Measurements from ENCODE around the gene CTAGE8.
"Not testable (repeated sequence)": the region's sequence is repeated elsewhere in the genome, so short reads cannot be mapped to it uniquely, and the experiment has no call there.

Gene CTAGE8

GRCh38 chr7:144259067-144259466, 10.0 kb downstream of the CTAGE8 start:
- in situ Hi-C loops (cut with MboI; ENCODE audit: low sequenced_read_pairs): not testable (repeated sequence)

GRCh38 chr7:144256112-144256511, 13.0 kb downstream of the CTAGE8 start:
- in situ Hi-C loops (cut with MboI; ENCODE audit: low sequenced_read_pairs): no loop called here

- in situ Hi-C loops (cut with MboI; ENCODE audit: low sequenced_read_pairs): no loop called here
Measured at GRCh38 chr7:144255471-144255897, 13.6 kb downstream of the CTAGE8 start.

DNA sequence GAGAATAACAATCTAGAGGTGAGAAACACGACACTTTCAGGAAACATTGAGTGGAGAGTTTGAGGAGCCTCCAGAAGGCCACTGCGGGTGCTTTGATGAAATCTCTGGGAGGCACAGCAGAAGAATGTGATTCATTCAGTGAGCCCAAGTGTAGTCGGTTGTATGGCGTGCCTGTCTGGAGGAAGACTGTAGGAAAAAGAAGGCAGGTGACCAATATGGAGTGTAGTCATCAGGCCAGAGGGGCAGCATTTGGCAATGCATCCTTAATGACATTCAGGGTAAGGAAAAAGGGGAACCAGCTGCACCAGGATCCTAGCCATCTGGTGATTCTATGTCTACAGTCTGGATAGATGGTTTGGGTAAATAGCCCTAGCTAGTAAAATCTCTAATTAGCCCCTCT, 16.8 kb downstream of the CTAGE8 start:
- in situ Hi-C loops (cut with MboI; ENCODE audit: low sequenced_read_pairs): not testable (repeated sequence)

- in situ Hi-C loops (cut with MboI; ENCODE audit: low sequenced_read_pairs): not testable (repeated sequence)
Measured at GRCh38 chr7:144247674-144248330, 21.3 kb downstream of the CTAGE8 start.

DNA sequence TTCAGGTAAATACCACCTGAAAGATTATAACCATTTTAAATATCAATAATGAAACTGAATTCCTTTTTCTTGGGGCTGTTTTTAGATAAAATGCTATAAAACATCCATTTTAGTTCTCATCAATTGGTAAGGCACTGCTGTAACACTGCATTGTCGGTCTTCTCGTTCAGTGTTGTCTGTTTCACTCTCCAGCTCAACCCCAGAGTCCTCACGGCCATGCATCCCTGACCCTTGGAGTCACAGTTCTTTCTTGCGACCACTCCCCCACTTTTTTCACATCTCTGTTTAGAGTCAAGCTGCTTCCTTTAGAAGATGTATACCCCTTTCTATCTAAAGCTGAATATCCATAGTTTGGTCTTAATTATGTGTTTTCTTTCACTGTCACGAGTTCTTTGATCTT, 22.1 kb downstream of the CTAGE8 start:
- in situ Hi-C loops (cut with MboI; ENCODE audit: low sequenced_read_pairs): not testable (repeated sequence)

DNA sequence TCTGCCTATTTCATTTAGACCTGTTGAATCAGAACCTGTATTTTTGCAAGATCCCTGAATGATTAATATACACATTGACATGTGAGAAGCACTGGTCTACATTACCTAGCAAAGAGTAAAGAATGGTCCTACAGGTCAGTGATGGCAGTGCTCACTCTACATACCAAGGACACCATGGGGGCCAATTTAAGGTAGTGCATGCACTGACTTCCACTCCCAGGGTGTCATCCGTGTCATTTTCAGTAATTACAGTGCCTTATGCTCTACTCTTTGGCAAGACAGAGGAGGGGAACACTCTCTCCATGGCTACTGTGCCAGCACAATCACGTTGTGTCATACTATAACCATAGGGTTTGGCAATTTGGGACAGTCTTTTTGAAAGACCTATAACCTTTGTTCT, 23.7 kb downstream of the CTAGE8 start:
- in situ Hi-C loops (cut with MboI; ENCODE audit: low sequenced_read_pairs): not testable (repeated sequence)

DNA sequence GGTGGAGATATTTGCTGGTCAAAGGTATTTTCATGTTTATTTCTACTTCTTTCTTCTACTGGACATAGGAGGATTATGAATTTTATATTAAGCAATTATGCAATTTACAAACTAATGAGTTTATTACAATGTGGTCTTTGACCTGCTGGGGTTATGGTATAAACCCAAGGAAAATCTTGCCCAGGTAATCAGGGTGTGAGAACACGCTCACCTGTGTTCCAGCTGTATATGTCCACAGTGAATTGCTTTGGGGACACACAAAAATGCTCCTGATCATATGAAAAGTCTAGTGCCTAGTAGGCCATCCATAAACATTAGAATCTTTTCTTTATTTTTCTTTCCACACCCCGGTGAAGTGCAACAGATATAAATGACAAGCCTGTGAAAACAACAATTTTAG, 29.7 kb downstream of the CTAGE8 start, which contains the start of gene OR2A42:
Gene OR2A42, minus strand, starts transcription at position 241 of the 400 bp plus-strand sequence. CDS start 6,762 bp downstream, outside the sequence.
- in situ Hi-C loops (cut with MboI; ENCODE audit: low sequenced_read_pairs): not testable (repeated sequence)

- in situ Hi-C loops (cut with MboI; ENCODE audit: low sequenced_read_pairs): not testable (repeated sequence)
Measured at GRCh38 chr7:144238530-144239082, 30.5 kb downstream of the CTAGE8 start.

GRCh38 chr7:144233039-144233438, 36.0 kb downstream of the CTAGE8 start:
- in situ Hi-C loops (cut with MboI; ENCODE audit: low sequenced_read_pairs): not testable (repeated sequence)

- in situ Hi-C loops (cut with MboI; ENCODE audit: low sequenced_read_pairs): not testable (repeated sequence)
Measured at GRCh38 chr7:144231027-144231426, 38.1 kb downstream of the CTAGE8 start.

DNA sequence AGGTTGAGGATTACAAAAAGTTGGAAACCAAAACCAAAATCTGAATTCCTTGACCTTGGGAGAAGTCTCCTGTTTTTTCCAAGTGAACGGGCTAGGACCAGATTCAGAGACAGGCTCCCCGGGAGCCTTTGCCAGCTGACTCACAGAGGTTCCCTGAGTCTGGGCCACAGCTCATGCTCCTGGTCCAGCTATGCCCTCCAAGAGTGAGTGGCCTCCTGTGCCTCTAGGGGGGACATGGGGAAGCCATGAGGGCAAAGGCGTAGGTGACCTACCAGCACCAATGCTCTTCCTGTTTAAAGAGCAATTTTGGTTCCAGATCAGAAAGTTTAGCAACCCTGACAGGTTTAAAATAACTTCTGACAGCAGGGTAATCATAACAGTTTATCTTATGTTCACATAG, 40.3 kb downstream of the CTAGE8 start:
- in situ Hi-C loops (cut with MboI; ENCODE audit: low sequenced_read_pairs): not testable (repeated sequence)

DNA sequence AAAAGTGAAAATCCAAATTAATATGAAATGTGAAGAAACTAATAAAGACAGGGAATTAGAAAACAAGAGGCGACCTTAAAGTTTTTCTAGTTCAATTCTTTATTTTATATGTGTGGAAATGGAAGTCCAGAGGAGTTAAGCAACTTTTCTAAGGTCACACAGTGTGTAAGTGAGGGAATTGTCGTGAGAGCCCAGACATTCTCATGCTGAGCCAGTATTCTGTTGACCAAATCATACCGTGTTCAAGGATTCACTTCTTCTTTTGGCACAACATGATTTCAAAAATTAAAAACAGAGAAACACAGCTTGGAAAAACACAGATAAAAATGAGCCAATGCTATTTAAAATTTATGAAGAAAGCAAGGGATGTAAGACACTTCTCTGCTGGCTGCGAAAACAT, 42.2 kb downstream of the CTAGE8 start:
- in situ Hi-C loops (cut with MboI; ENCODE audit: low sequenced_read_pairs): not testable (repeated sequence)

- in situ Hi-C loops (cut with MboI; ENCODE audit: low sequenced_read_pairs): not testable (repeated sequence)
Measured at GRCh38 chr7:144223675-144224074, 45.4 kb downstream of the CTAGE8 start.

DNA sequence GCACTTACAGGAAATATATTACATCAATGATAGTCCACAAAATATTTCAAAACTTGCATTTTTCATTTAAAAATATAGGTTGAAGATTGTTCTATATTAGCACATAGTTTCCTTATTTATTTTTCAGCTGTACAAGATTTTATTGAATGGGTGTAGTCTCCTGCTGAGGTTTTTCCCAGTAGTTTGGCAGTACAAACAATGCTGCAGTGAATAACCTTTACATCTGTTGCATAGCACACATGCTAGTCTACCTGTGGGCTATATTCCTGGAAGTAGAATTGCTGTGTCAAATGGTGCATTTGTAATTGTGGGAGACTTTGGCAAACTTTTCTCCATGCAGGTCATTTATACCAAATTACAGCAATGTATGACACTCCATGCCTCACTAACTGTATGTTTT, 48.6 kb downstream of the CTAGE8 start:
- in situ Hi-C loops (cut with MboI; ENCODE audit: low sequenced_read_pairs): not testable (repeated sequence)

- in situ Hi-C loops (cut with MboI; ENCODE audit: low sequenced_read_pairs): not testable (repeated sequence)
Measured at GRCh38 chr7:144219149-144219548, 49.9 kb downstream of the CTAGE8 start.

DNA sequence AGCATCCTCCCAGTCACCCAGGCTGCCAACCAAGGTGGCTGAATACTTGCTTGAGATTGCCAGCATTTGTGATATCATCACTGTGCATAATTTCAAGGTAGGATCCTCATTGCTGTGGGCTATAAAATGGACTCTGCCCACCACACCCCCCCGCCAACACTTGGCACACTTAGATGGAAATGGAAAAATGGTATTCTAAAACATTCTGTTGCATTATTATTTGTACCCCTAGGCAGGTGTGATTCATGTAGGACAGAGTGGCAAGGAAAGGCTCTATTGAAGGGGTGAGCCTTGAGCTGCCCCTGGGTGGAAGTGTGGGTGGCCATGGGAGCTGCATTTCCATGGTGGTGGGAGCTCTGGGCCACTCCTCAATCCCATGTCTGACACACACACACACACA, 50.5 kb downstream of the CTAGE8 start:
- in situ Hi-C loops (cut with MboI; ENCODE audit: low sequenced_read_pairs): not testable (repeated sequence)

DNA sequence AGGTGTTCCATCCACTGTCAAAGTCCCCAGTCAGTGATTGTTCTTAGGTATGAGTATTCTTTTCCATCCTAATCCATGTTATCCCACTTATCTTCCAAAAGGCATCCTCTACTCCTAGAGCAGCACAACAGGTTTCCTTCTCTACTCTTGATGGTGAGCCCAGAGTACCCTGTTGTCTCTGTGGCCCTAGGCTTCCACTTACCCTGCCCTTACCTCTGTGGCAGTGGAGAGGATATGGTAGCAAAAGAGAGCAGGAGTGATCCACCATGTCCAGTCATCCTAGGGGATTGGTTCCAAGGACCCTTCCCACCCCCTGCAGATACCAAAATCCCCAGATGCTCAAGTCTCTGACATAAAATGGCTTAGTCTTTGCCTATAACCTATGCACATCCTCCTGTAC, 51.9 kb downstream of the CTAGE8 start:
- in situ Hi-C loops (cut with MboI; ENCODE audit: low sequenced_read_pairs): not testable (repeated sequence)

Data from HL-60/S4 (cell line).